Occipital lobe (tissue), 2 donors: ENCODE measurements around the gene CCNK. TPM values are rescaled to one million over a fixed set of nuclear protein-coding genes. Genes with fewer than 3 reads are reported as not detected.

Source experiments
- DNase-seq: peaks from one replicate; lab custom pipeline; 2025; lab: John Stamatoyannopoulos, UW
- total RNA-seq: library from RNA; depleted of rRNA; stranded (reverse); fragments of >200 nt; gene quantifications from one replicate; pipeline ENCODE4 v1.2.3, GENCODE V29; 2014

Gene CCNK
- total RNA-seq, 1 donor from 2014 or later, result 22.6 TPM

GRCh38 chr14:99535448-99535847, 54.2 kb downstream of the CCNK start:
- no peak for DNase-seq

- DNase-seq, result no peak
Observed at GRCh38 chr14:99535908-99536778, 54.9 kb downstream of the CCNK start.

GRCh38 chr14:99537399-99537798, 56.2 kb downstream of the CCNK start:
- no peak for DNase-seq

GRCh38 chr14:99538275-99538674, 57.1 kb downstream of the CCNK start:
- DNase-seq, result no peak

- DNase-seq, result no peak
Observed at GRCh38 chr14:99538733-99539132, 57.5 kb downstream of the CCNK start.

- DNase-seq, result no peak
Observed at GRCh38 chr14:99539491-99539890, 58.3 kb downstream of the CCNK start.

- DNase-seq, result no peak
Observed at GRCh38 chr14:99540196-99541032, 59.2 kb downstream of the CCNK start.

- DNase-seq, result no peak
Observed at GRCh38 chr14:99541211-99541610, 60.0 kb downstream of the CCNK start.

- no peak for DNase-seq
Observed at GRCh38 chr14:99541677-99542470, 60.7 kb downstream of the CCNK start.

GRCh38 chr14:99542566-99542965, 61.4 kb downstream of the CCNK start:
- DNase-seq, result no peak

GRCh38 chr14:99543370-99543769, 62.2 kb downstream of the CCNK start:
- DNase-seq, result no peak

GRCh38 chr14:99543985-99544384, 62.8 kb downstream of the CCNK start:
- DNase-seq, result no peak

GRCh38 chr14:99544991-99545390, 63.8 kb downstream of the CCNK start:
- no peak for DNase-seq

- no peak for DNase-seq
Observed at GRCh38 chr14:99545586-99545985, 64.4 kb downstream of the CCNK start.

GRCh38 chr14:99546234-99546879, 65.1 kb downstream of the CCNK start:
- no peak for DNase-seq

GRCh38 chr14:99548255-99548654, 67.0 kb downstream of the CCNK start:
- no peak for DNase-seq

GRCh38 chr14:99548871-99549515, 67.8 kb downstream of the CCNK start:
- no peak for DNase-seq

- no peak for DNase-seq
Observed at GRCh38 chr14:99549684-99550083, 68.5 kb downstream of the CCNK start.

GRCh38 chr14:99550387-99550992, 69.3 kb downstream of the CCNK start:
- no peak for DNase-seq
